HCT116 (cell line): ENCODE data around the gene PTRHD1. TPM values are rescaled to one million over a fixed set of nuclear protein-coding genes. Genes with fewer than 3 reads are reported as not detected.

Experiments used
- ATAC-seq: fragments of 200-7000 bp; cut with Tn5 transposase; 2 replicates; pipeline ENCODE4 v1.9.1; 2020; ENCODE audit warnings: mild to moderate bottlenecking, moderate library complexity
- BruUV-seq: library from RNA; stranded (reverse); fragments of 400-500 nt; replicated peaks from 2 replicates; lab custom pipeline; 2021; lab: Mats Ljungman, UMichigan
- CTCF ChIA-PET: fragments of 300-600 bp; sonication (Branson Sonifier 250); formaldehyde crosslinking; loops from one replicate; lab custom pipeline; 2021; ENCODE audit warnings: antibody characterized with exemption; lab: Charles Lee
- POLR2A ChIA-PET: fragments of 300-600, 350-600 bp; sonication (Branson Sonifier 250); formaldehyde crosslinking; loops from one replicate; lab custom pipeline; 2021; ENCODE audit warnings: antibody characterized with exemption; lab: Charles Lee
- RAD21 ChIA-PET, 2 experiments: fragments of 300-600 bp; sonication (Branson Sonifier 250); formaldehyde crosslinking; loops; one replicate each; lab custom pipeline; 2023; ENCODE audit warnings: low total read pairs in 2 of 2; ENCODE audit not compliant: uncharacterized antibody in 2 of 2, unreplicated experiment in 2 of 2, low non-redundant PET in 1 of 2; lab: Charles Lee
- DNase-seq: peaks from one replicate; pipeline ENCODE4 v3.0.0-alpha.2; 2010; ENCODE audit warnings: low read depth, low spot score
- H2AFZ ChIP-seq: fragments of 200-600 bp; shearing (Covaris generic), sonication (generic); 2 replicates; pipeline ENCODE4 v1.6.1; 2017; ENCODE audit warnings: low read depth, mixed run types, mixed read lengths, antibody characterized with exemption, low read length; ENCODE audit not compliant: poor library complexity, severe bottlenecking
- H3K27ac ChIP-seq: 2 replicates; pipeline ENCODE4 v1.5.1; 2012; ENCODE audit warnings: low read depth, low read length
- H3K27me3 ChIP-seq: fragments of 200-600 bp; sonication (generic); 2 replicates; pipeline ENCODE4 v1.6.1; 2016; ENCODE audit warnings: mixed run types, low read length, mixed read lengths; ENCODE audit not compliant: insufficient read depth
- H3K36me3 ChIP-seq, 2 experiments: fragments of 200-500 bp in 1 of 2; fragments of 200-600 bp in 1 of 2; sonication (Bioruptor generic) in 1 of 2; sonication (generic) in 1 of 2; 2 replicates each; pipeline versions ENCODE4 v1.5.1 to v1.6.1; 2014 to 2016; ENCODE audit warnings: low read length in 2 of 2, inconsistent platforms in 1 of 2, mixed read lengths in 1 of 2, mixed run types in 1 of 2; ENCODE audit not compliant: insufficient read depth in 2 of 2, control insufficient read depth in 1 of 2
- H3K4me1 ChIP-seq, 2 experiments: fragments of 200-600 bp in 1 of 2; sonication (generic) in 1 of 2; 2 replicates each; pipeline versions ENCODE4 v1.5.1 to v1.6.1; 2012 to 2017; ENCODE audit warnings: low read length in 2 of 2, inconsistent platforms in 1 of 2, mild to moderate bottlenecking in 1 of 2, mixed read lengths in 1 of 2, mixed run types in 1 of 2, moderate library complexity in 1 of 2; ENCODE audit not compliant: insufficient read depth in 2 of 2, control insufficient read depth in 1 of 2
- H3K4me2 ChIP-seq: fragments of 200-600 bp; sonication (generic); 2 replicates; pipeline ENCODE4 v1.6.1; 2017; ENCODE audit warnings: mixed run types, low read length, mixed read lengths
- H3K4me3 ChIP-seq, 2 experiments: fragments of 200-600 bp in 1 of 2; sonication (generic) in 1 of 2; replicated peaks in 1 of 2; 2 replicates each; pipeline ENCODE4 v1.5.1; 2011 to 2016; ENCODE audit warnings: low read length in 2 of 2, control low read depth in 1 of 2, low read depth in 1 of 2, mild to moderate bottlenecking in 1 of 2, mixed read lengths in 1 of 2, mixed run types in 1 of 2
- H3K79me2 ChIP-seq: fragments of 200-600 bp; sonication (generic); 2 replicates; pipeline ENCODE4 v1.6.1; 2017; ENCODE audit warnings: mild to moderate bottlenecking, mixed run types, low read length, moderate library complexity, mixed read lengths; ENCODE audit not compliant: insufficient read depth
- H3K9ac ChIP-seq: fragments of 200-600 bp; sonication (generic); 2 replicates; pipeline ENCODE4 v1.6.1; 2016; ENCODE audit warnings: low read length, mixed read lengths
- H3K9me2 ChIP-seq: fragments of 200-600 bp; sonication (generic), shearing (Covaris generic); 2 replicates; pipeline ENCODE4 v1.6.1; 2017; ENCODE audit warnings: mixed run types, mild to moderate bottlenecking, moderate library complexity; ENCODE audit not compliant: insufficient read depth
- H3K9me3 ChIP-seq, 2 experiments: fragments of 200-500 bp in 1 of 2; fragments of 200-600 bp in 1 of 2; sonication (Bioruptor generic) in 1 of 2; sonication (generic) in 1 of 2; 2 replicates each; pipeline ENCODE4 v1.6.1; 2014 to 2017; ENCODE audit warnings: low read length in 2 of 2, mixed read lengths in 2 of 2, inconsistent platforms in 1 of 2, low read depth in 1 of 2, mild to moderate bottlenecking in 1 of 2, mixed run types in 1 of 2, moderate library complexity in 1 of 2; ENCODE audit not compliant: control insufficient read depth in 1 of 2, insufficient read depth in 1 of 2
- H4K20me1 ChIP-seq: fragments of 200-600 bp; sonication (generic), shearing (Covaris generic); 2 replicates; pipeline ENCODE4 v1.6.1; 2017; ENCODE audit warnings: mixed run types, mild to moderate bottlenecking, moderate library complexity; ENCODE audit not compliant: insufficient read depth
- ATF3 ChIP-seq: IDR thresholded peaks from 2 replicates; pipeline ENCODE4 v1.6.1; 2012
- CEBPB ChIP-seq: IDR thresholded peaks from 2 replicates; pipeline ENCODE4 v1.6.1; 2012; ENCODE audit warnings: low read depth
- CTCF ChIP-seq, 3 experiments: fragments of 200-600 bp in 1 of 3; sonication (generic) in 1 of 3; IDR thresholded peaks in 2 of 3; conservative IDR thresholded peaks in 1 of 3; 2 replicates each; pipeline ENCODE4 v1.5.1; 2012 to 2017; ENCODE audit warnings: low read depth in 2 of 3, low read length in 2 of 3, antibody characterized with exemption in 1 of 3, borderline replicate concordance in 1 of 3, control low read depth in 1 of 3, mild to moderate bottlenecking in 1 of 3, mixed read lengths in 1 of 3, mixed run types in 1 of 3, moderate library complexity in 1 of 3; ENCODE audit not compliant: insufficient read depth in 1 of 3
- ELF1 ChIP-seq: IDR thresholded peaks from 2 replicates; pipeline ENCODE4 v1.6.1; 2012; ENCODE audit warnings: low read depth, borderline replicate concordance
- EZH2 ChIP-seq: fragments of 200-600 bp; sonication (generic); IDR thresholded peaks from 2 replicates; pipeline ENCODE4 v1.6.1; 2017; ENCODE audit warnings: antibody characterized with exemption, mixed run types
- FOSL1 ChIP-seq: IDR thresholded peaks from 2 replicates; pipeline ENCODE4 v1.6.1; 2012; ENCODE audit warnings: low read depth
- JUND ChIP-seq: IDR thresholded peaks from 2 replicates; pipeline ENCODE4 v1.6.1; 2012
- POLR2A ChIP-seq: IDR thresholded peaks from 2 replicates; pipeline ENCODE4 v1.7.0; 2011; ENCODE audit warnings: borderline replicate concordance; ENCODE audit not compliant: insufficient read depth, insufficient read length; ENCODE audit errors: extremely low read depth
- RAD21 ChIP-seq: IDR thresholded peaks from 2 replicates; pipeline ENCODE4 v1.6.1; 2012; ENCODE audit warnings: low read depth, mild to moderate bottlenecking
- SIN3A ChIP-seq: IDR thresholded peaks from 2 replicates; pipeline ENCODE4 v1.6.1; 2012; ENCODE audit warnings: low read depth
- SP1 ChIP-seq: IDR thresholded peaks from 2 replicates; pipeline ENCODE4 v1.6.1; 2012; ENCODE audit warnings: low read depth
- TCF7L2 ChIP-seq: IDR thresholded peaks from 2 replicates; pipeline ENCODE4 v1.7.0; 2011; ENCODE audit warnings: borderline replicate concordance, inconsistent platforms; ENCODE audit not compliant: insufficient read depth, insufficient read length; ENCODE audit errors: extremely low read depth
- YY1 ChIP-seq: IDR thresholded peaks from 2 replicates; pipeline ENCODE4 v1.6.1; 2011; ENCODE audit warnings: low read length, low read depth, moderate library complexity, mild to moderate bottlenecking; ENCODE audit not compliant: insufficient replicate concordance; ENCODE audit errors: extremely low read depth
- ZBTB33 ChIP-seq: IDR thresholded peaks from 2 replicates; pipeline ENCODE4 v1.6.1; 2011; ENCODE audit warnings: mild to moderate bottlenecking, low read length, moderate library complexity; ENCODE audit not compliant: insufficient replicate concordance; ENCODE audit errors: extremely low read depth
- ZNF274 ChIP-seq: fragments of 200-500 bp; sonication (Bioruptor generic); IDR thresholded peaks from 2 replicates; pipeline ENCODE4 v1.6.1; 2014; ENCODE audit warnings: mild to moderate bottlenecking, low read depth, low read length, inconsistent platforms
- intact Hi-C: fragments of 100-400 bp; cut with micrococcal nuclease; formaldehyde crosslinking; loops from 2 replicates; pipeline ENCODE4 v1.10.0; 2022
- total RNA-seq: library from RNA; stranded (reverse); gene quantifications from one replicate; pipeline ENCODE4 v1.2.1, GENCODE V29; 2021; ENCODE audit not compliant: unreplicated experiment
- TF ChIP-seq, protein P1 (sequence below): IDR thresholded peaks from 2 replicates; pipeline ENCODE4 v1.6.1; 2012

Gene PTRHD1
- total RNA-seq, 1 experiment from 2014 or later = 24.3 TPM

DNA sequence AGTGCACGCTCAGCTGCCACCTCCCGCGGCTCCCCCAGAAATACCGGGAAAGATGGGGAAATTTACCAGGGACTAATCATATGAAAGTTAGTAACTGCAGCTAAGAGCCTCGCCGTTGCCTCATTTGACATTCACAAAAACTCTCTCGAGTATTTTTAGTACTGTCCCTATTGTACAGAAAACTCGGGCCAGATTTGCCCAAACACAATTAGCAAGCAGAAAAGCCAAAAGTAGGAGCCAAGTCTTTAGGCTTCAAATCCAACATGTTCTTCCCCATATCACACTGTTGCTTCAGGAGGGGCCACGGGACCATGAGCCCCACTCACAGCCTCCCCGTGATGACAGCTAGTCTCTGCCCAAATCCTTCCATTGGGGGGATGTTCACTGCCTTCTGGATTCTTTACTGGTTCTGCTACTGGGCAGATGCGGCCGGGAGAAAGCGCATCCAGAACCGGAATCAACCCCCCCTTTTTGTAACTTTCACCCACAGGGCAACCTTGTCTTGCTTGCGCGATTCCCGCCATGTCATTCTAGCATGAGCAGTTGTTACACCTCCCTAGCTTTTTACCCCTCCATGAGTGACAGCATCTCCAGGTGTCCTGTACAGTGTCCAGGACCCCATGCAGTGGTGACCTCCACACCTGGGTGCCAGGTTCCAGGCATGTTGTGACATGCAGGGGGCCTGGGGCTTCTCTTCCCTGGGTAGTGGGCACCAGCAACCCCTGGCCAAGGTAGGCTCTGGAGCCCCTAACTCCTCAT is 35.2 kb upstream of the PTRHD1 start:
- no TSS peak for BruUV-seq
- RAD21 ChIA-PET = interaction anchor here (0.6 to 1.6 kb wide), 4 partner anchors 35 to 406 kb away, joined by 3 to 6 read pairs (median 3); partner anchors contain the start of genes CENPO (in 1 of the 2) and PTRHD1 (in 1 of the 2)
- intact Hi-C loops = loop anchor here (5.0 kb wide), 1 partner anchor 369 kb away; no protein-coding TSS in a partner anchor

More for the DNA sequence above, 35.2 kb upstream of the PTRHD1 start:
- Histone ChIP-seq H3K27ac (no peak overlapping the region), H3K79me2 (no peaks in the 10 kb centered on the region), H3K9ac (no peak overlapping the region), H3K9me2 (no peaks in the 10 kb centered on the region), H3K4me1 (no peaks in the 10 kb centered on the region), H3K27me3 (no peaks in the 10 kb centered on the region), H3K4me2 (no peak overlapping the region)
- ATAC-seq = no peak; the same call in 1 of the 2 replicates
- CTCF ChIA-PET = interaction anchor here (0.8 to 3.9 kb wide), 13 partner anchors 10 to 432 kb away, joined by 3 to 54 read pairs (median 4); partner anchors contain the start of genes CENPO and PTRHD1
- no peak for TF ChIP-seq CTCF (IDR thresholded peaks at IDR 0.05 in 2 of 3, conservative IDR thresholded peaks at IDR 0.05 in 1 of 3; ENCODE audit: borderline replicate concordance in 1 of 3, insufficient read depth in 1 of 3, low read depth in 2 of 3, low read length in 2 of 3)
- no peak for TF ChIP-seq RAD21
- TF ChIP-seq ZNF274 = no peak
- no peak for TF ChIP-seq SP1
- TF ChIP-seq ZBTB33 = no peak
- TF ChIP-seq EZH2 = no peak
- TF ChIP-seq ELF1 = no peak
- no peak for TF ChIP-seq POLR2A
- TF ChIP-seq SIN3A = no peak
- TF ChIP-seq FOSL1 = no peak
- no peak for TF ChIP-seq JUND
- TF ChIP-seq ATF3 = no peak
- TF ChIP-seq TCF7L2 = no peak
- TF ChIP-seq YY1 = no peak
- TF ChIP-seq, protein P1, sequence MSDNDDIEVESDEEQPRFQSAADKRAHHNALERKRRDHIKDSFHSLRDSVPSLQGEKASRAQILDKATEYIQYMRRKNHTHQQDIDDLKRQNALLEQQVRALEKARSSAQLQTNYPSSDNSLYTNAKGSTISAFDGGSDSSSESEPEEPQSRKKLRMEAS = no peak
- TF ChIP-seq CEBPB = no peak
- TF ChIP-seq, all 23 proteins: peak for 0
- Histone ChIP-seq H4K20me1 (no peaks in the 10 kb centered on the region), H2AFZ (no peak overlapping the region), H3K36me3 (peaks cover 0 to 6% of the 10 kb centered on the region in 2 experiments; a peak in 1 of 4 replicates), H3K4me3 (no peak overlapping the region), H3K9me3 (no peaks in the 10 kb centered on the region)
- POLR2A ChIA-PET = interaction anchor here (0.6 kb wide), 1 partner anchor 407 kb away, joined by 3 read pairs; no protein-coding TSS in a partner anchor
- no peak for DNase-seq
